ENCODE data around the gene CDH4. TPM values are rescaled to one million over a fixed set of nuclear protein-coding genes. Genes with fewer than 3 reads are reported as not detected.

Gene CDH4
- total RNA-seq, 1 donor from 2014 or later, result 9.2 TPM

DNA sequence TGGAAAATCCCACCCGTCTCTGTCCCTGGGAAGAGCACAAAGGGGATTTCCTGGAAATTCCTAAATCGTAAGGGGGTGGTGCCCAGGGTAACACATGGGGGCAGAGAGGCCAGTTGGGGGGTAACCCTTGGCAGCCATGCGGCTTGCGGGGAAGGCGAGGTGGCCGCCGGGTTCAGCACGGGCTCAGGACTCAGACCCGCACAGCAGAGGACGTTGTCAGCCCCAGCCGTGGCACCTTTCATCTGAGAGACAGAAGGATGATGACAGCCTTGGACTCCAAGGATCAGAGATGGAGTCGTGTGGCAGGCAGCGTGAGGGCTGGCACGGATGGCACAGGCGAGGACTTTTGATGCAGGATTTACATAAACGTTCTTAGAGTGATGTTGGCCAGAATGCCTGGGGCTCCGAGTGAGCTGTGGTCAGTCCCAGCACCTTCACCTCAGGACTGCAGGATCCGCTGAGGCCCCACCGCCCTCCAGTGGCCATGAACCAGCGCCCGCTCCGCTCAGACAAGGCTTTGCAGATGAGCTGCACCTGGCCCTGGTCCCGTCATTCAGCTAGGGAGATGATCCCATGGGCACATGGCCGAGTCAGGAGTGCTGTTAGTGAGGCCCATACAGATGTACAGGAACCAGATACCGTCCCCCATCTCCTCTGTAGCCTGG lies 623.3 kb downstream of the CDH4 start:
- no peak for DNase-seq (ENCODE audit: extremely low read depth, low read depth, low spot score)

DNA sequence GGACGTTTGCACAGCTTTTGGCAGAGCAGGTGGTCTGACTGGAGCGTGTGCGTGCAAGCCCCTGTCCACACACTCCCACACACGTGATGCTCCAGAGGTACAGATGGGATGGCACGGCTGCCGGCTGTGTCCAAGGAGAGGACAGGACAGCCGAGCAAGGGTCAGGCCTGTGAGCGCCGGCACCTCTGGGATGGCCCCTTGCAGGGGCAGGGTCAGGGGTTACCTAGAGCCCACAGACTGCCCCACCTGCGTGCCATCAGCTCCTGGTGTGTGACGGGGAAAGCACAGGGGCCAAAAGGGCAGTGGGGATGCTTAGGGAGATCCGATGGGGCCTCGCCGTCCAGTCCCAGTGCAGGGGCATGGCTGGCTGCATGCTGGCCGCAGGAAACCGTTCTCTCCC lies 623.9 kb downstream of the CDH4 start:
- no peak for DNase-seq (ENCODE audit: extremely low read depth, low read depth, low spot score)

DNA sequence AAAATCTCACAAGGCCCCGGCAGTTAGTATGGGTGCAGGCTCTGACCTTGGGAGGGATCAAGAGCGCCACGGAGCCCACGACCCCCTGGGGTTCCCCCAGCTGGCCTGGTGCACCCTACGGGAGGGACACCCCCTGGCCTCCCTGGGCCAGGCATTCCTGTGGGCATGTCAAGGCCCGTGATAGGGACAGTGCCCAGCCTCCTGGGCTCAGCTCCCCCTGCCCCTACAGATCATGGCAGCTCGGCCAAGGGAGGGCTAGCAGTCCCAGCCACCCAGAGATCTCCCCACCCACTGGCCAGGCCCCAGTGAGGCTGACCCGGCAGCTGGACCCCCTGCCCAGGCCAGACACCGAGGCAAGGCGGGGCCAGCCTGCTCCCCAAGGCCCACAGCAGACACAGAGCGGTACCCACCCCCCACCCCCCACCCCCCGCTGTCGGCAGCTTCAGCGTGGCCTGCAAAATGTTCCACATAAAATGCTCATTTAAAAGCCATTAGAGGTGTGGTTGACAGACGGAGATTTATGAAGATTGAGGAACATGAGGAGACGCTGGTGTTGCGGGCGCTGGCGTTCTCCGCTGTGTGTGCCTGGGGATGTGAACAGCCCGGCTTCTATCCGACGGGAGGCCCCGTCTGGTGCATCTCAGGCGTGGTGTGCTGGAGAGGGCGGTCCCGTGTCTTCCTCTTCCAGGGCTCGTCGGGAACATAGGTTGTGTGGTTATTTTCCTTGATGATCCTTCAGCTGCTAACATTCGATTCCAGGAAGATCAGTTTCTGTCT lies 625.1 kb downstream of the CDH4 start:
- DNase-seq (ENCODE audit: extremely low read depth, low read depth, low spot score), result no peak

DNA sequence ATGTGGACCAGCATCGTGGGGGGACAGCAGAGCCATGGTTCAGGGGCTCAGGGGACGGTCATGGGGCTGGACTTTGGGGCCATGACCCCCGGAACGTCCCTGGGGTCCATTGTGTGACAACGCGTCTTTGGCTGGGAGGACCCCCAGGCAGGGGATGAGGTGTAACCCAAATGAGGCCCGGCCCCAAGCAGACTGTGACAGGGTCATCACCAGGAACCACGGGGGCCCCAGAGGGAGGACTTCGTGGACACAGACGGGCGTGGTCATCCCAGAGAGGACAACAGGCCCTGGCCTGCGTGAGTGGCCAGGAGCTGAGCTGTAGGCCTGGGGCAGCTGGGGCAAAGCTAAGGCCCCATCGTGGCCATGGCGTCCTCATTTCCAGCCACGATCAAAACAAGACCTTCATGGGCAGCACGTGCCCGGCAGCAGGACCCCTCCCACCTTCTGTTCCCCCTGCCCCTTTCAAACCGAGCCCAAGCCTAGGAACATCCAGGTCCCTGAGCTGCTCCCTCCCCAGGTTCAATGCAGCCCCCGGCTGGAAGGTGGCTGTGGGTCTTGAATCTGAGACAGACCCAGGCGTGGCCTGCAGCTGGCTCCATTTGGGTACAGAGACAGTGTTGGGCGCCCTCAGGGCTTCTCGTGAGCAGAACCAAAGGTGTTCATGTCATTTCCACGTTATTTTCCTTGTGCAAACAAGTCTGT lies 625.9 kb downstream of the CDH4 start:
- DNase-seq (ENCODE audit: extremely low read depth, low read depth, low spot score), result no peak

GRCh38 chr20:61878478-61879302 lies 626.6 kb downstream of the CDH4 start:
- DNase-seq (ENCODE audit: extremely low read depth, low read depth, low spot score), result no peak

GRCh38 chr20:61879303-61879620 lies 627.2 kb downstream of the CDH4 start:
- DNase-seq (ENCODE audit: extremely low read depth, low read depth, low spot score), result no peak

DNA sequence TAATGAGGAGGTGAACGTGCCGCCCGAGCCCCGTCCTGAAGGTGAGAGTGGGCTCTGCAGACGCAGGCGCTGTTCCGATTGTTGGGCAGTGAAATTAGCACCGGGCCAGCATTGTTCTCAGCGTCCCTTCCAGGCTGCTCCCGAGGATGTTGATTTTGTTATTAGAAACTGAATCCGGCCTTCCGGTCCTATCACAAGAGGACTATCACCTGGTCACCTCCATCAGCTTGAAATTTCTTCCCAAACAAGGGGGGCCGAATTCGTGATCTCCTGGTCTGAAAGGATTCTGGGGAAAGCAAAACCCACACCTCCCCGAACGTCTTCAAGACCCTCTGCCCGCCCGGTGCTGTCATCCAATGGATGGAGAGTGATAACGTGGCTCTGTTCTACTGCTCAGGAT lies 627.6 kb downstream of the CDH4 start:
- no peak for DNase-seq (ENCODE audit: extremely low read depth, low read depth, low spot score)

- DNase-seq (ENCODE audit: extremely low read depth, low read depth, low spot score), result no peak
Measured at GRCh38 chr20:61880706-61881105, 628.6 kb downstream of the CDH4 start.

- no peak for DNase-seq (ENCODE audit: extremely low read depth, low read depth, low spot score)
Measured at GRCh38 chr20:61881416-61881815, 629.4 kb downstream of the CDH4 start.

GRCh38 chr20:61881861-61882260 lies 629.8 kb downstream of the CDH4 start:
- no peak for DNase-seq (ENCODE audit: extremely low read depth, low read depth, low spot score)

DNA sequence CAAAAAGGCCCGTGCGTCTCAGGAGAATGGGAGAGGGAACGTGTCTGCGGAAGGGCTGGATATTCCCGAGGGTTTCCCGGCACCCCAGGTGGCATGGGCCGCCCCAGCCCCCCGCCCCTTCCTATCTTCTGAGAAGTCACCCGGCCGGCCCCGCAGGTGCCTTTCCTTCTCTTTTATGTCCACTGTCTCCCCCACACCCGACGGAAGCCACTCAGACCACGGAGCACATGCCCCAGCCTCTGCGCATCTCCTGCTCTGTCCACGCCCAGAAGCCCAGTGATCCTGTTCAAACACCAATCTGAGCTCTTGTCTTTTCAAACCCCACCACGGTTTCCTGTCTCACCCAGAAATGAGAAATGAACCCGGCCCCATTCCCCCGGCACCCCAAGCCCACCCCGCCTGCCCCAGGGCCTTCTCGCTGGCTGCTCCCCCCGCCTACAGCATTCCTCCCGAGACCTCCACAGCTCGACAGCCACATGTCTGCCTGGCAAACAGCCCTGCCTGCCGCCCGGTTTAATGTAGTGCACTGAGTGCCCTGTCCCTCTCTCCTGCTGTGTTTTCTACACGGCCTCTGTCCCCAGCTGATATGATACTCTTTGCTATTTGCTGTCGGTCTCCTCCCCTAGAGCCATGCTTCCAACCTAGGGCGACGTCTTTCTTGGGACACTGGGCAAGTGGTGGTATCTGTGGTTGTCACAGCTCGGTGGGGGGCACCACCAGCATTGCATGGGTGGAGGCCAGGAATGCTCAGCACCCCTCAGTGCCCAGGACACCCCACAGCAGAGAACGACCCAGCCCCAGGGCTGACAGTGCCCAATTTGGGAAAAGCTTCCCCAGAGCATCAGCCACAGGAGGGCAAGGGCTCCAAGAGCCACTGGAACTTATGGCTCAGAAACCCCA lies 630.9 kb downstream of the CDH4 start:
- no peak for DNase-seq (ENCODE audit: extremely low read depth, low read depth, low spot score)

- no peak for DNase-seq (ENCODE audit: extremely low read depth, low read depth, low spot score)
Measured at GRCh38 chr20:61883857-61884393, 631.9 kb downstream of the CDH4 start.

- DNase-seq (ENCODE audit: extremely low read depth, low read depth, low spot score), result no peak
Measured at GRCh38 chr20:61884571-61885389, 632.7 kb downstream of the CDH4 start.

DNA sequence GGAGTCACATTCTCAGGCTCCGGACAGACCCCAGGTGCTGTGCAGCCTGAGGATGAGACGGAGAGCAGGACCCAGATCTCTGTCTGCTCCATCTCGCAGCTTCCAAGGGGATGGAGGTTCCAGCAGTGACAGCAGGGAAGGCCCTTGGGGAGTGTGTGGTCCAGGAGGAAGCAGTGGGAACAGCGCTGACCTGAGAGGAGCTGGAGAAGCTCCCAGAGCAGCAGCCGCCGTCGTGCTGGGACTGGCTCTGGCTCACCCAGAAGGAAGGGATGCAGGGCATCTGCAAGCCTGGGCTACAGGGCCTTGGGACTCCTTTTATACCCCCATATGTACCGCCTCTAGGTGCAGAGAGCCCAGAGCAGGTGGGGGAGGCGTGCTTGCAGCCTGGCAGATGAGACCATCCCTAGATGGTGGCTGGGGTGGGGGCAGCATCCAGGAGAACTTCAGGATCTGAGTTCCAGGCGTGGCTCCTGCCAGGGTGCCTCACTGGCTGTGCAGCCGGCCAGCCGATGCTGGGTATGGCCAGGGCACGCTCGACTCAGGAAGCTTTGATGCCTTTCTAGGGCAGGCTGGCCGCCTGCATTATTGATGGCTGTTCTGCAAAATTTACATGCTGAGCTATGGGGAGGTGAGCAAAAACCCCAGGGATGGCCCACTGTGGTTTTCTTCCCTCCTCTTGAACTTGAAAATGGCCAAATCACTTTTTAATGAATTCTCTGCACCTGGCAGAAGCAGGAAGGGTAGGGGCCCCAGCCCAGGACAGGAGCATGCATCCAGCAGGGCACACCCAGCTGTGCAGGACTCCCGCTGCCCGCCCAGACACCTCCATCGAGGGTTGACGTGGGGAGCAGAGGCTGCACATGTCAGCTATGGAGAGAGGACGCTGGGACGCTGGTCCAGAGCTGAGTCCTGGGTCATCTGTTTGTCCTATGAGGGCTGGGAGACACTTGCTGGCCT lies 634.0 kb downstream of the CDH4 start:
- DNase-seq (ENCODE audit: extremely low read depth, low read depth, low spot score), result no peak

- no peak for DNase-seq (ENCODE audit: extremely low read depth, low read depth, low spot score)
Measured at GRCh38 chr20:61886721-61887595, 634.9 kb downstream of the CDH4 start.

DNA sequence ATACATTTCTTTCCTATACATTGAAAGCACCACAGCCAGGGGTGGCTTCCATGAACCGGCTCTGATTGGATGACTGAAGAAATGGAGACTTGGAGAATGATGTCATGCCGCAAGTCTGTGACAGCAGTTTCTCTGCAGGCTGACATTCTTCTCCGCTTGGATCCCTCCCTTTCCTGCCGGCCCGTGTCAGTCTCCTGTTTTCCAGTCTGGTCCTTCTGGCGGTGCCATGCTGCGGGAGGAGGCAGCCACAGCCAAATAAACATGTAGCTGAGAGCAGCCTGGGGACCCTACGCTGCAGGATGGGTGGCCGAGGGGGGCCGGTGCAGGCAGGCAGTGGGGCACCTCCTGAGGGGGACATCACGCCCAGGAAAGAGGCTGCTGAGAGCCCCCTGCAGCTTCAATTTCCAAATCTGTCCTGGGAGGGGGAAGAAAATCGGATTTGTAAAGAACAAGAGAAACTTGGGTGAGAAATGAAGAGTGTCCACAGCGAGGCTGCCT lies 635.6 kb downstream of the CDH4 start:
- no peak for DNase-seq (ENCODE audit: extremely low read depth, low read depth, low spot score)

Data from glomerular endothelial cell (primary cell).